NCI-H1436 treated with DMSO at 0.1 percent for 48 hours (cell line): Measurements from ENCODE around the gene RBM47.

Source experiments
- DNase-seq: peaks from one replicate; lab custom pipeline; 2025; lab: John Stamatoyannopoulos, UW

The RBM47 gene

DNA sequence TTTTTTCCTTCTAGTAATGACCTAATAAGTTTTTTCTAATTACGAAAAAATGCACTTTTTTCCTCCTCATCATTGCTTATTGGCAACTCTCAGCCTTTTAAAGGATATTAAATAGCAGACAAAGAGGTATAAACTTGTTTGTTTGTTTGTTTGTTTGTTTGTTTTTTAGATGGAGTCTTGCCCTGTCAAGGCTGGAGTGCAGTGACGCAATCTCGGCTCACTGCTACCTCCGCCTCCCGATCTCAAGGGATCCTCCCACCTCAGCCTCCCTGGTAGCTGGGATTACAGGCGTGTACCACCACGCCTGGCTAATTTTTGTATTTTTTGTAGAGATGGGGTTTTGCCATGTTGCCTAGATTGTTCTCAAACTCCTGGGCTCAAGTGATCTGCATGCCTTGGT lies 6.0 kb downstream of the RBM47 start:
- DNase-seq: no peak

DNA sequence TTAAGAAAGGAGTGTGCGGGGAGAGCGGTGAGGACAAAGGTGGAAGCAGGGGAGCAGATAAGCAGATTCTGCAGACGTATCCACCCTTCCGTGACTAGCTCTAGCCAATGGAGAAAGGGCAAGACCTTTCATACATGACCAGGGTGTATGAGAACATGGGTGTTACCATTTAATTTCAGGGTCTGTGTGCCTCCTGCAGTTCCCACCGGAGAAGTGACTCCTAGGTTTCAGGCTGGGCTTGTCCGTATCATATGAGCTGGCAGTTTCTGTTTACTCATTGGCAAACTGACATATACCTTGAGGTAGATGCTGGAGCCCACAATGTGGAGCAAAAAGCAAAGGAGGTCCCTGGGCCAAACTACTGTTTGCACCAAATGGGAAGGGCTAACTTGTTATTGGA lies 6.8 kb downstream of the RBM47 start:
- DNase-seq: no peak

DNA sequence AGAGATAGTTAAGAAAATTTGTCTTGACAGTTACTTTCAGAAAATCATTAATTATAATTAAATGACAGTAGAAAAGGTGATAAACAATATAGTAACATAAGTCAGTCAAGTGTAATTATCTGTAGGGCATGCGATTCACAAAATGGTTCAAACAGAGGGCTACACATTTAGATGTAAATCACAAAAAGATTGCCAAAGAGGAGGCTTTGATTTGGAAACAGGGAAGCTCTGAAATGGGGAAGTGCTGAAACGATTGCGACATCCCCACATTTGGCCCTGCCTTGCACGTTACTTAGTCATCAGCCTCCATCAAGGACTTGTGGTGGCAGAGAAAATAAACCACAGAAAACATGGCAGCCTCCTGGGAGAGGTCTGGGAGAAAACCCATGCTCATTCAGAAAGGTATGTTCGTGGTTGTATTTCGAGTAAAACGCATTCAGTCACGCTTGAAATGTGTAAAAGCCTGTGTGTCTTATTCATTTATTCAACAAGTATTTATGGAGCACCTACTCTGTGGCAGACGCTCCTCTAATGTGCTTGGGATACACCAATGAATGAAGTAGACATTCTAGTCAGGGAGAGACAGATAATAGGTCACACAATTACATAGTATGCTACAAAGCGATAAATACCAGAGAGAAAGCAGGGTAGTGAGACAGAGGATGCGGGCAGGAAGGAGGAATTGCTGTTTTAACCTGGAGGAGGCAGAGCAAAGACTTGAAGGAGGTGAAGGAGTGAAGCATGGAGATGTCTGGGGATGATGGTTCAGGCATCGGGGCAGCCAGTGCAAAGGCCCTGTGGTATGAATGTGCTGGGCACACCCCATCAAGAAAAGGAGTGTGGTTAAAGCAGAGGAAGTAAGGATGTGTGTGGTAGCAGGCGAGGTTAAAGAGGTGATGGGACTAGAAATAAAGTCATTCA lies 7.8 kb downstream of the RBM47 start:
- DNase-seq: peak; percentile 71

GRCh38 chr4:40621229-40621591 lies 8.5 kb downstream of the RBM47 start:
- no peak for DNase-seq

GRCh38 chr4:40619600-40619999 lies 10.1 kb downstream of the RBM47 start:
- no peak for DNase-seq

DNA sequence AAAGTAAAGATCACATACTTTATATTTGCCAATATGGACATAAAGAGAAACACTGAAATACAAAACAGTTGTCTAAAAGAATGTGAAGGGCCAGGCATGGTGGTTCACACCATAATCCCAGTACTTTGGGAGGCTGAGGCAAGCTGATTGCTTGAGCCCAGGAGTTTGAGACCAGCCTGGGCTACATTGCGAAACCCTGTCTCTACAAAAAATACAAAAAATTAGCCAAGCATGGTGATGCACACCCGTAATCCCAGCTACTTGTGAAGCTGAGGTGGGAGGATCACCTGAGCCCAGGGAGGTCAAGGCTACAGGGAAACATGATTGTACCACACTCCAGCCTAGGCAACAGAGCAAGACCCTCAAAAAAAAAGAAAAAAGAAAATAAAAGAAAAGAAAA lies 11.8 kb downstream of the RBM47 start:
- no peak for DNase-seq

DNA sequence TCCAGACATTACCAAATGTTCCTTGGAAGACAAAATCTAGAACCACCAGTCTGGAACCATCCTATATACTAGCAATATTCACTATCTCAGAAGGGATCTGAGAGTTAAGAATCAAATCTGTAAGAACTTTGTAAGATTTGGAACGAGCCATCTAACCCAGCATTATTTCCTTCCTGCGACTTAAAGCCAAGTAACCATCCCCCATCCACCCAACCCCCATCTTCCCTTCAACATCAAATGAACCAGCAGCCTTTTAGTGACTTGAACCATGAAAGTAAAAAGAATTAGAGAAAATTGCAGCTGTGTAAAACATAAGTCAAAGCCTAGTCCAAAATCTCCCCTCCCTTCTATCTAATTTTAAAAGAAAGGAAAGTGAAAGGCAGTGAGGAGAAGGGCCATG lies 15.6 kb downstream of the RBM47 start:
- DNase-seq: no peak

- DNase-seq: no peak
These were observed 16.2 kb downstream of the RBM47 start for GRCh38 chr4:40613456-40613855.

- DNase-seq: no peak
These were observed 16.8 kb downstream of the RBM47 start for GRCh38 chr4:40612831-40613230.

DNA sequence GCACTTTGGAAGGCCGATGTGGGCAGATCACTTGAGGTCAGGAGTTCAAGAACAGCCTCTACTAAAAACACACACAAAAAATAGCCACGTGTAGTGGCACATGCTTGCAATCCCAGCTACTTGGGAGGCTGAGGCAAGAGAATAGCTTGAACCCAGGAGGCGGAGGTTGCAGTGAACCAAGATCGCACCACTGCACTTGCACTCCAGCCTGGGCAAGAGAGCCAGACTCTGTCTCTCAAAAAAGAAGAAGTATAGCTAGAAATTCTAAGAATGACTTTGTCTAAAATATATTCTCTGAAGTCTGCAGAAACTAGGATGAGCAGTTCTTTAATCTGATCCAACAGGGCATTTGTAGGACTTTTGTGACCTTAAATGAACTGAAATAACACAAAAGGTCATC lies 17.4 kb downstream of the RBM47 start:
- DNase-seq: no peak

DNA sequence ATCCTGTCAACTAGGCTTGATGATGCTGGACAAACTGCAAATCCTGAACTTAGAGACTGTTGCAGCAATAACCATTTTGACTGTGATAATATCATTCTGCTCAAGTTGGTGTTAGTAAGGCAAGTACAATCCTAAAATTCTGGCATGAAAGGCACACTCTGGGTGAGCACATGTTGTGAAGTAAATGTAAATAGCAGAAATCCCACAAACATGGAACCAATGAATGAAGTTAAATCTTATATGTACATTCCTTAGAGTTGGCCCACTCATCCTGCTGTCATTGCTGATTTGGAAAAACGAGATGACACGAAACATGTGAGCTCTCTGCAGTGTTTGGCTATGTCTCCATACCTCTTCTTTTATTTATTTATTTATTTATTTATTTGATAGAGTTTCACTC lies 21.0 kb downstream of the RBM47 start:
- DNase-seq: no peak

DNA sequence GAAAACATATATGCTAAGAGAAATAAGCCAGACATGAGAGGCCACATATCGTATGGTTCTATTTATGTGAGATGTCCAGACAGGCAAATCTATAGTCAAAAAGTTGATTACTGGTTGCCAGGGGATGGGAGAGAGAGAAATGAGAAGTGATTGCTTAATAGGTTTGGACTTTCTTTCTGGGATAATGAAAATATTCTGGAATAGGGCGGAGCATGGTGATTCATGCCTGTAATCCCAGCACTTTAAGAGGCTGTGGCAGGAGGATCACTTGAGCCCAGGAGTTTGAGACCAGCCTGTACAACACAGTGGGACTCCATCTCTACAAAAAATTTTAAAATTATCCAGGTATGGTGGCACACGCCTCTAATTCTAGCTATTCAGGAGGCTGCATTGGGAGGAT lies 22.4 kb downstream of the RBM47 start:
- DNase-seq: no peak

- no peak for DNase-seq
These were observed 23.4 kb downstream of the RBM47 start for GRCh38 chr4:40606239-40606767.

DNA sequence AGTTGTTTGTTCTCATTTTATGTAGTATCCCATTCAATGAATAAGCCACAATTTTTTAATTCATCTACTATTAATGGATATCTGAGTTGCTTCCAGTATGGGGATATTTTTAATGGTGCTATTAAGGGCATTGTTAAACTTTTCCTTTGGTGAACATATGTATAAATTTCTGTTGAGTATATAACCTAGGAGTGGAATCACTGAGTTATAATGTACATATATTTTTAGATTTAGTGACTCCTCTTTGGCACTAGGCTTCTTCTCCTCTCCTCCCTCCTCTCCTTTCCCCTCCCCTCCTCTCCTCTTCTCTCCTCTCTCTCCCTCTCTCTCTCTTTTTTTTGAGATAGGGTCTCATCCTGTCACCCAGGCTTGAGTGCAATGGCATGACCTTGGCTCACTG lies 26.4 kb downstream of the RBM47 start:
- no peak for DNase-seq

DNA sequence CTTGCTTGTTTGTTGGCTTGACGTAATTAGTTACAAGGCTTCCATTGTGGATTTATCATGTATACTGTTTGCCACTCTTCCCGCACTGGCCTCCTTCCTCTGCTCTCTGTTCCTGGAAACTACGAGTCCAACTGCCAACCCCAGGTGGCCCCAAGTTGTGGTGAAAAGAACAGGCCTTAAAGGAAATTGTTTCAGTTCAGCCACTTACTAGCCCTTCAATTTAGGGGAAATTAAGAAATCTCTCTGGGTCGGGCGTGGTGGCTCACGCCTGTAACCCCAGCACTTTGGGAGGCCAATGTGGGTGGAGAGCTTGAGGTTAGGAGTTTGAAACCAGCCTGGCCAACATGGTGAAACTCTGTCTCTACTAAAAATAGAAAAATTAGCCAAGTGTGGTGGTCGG lies 28.0 kb downstream of the RBM47 start:
- DNase-seq: no peak

DNA sequence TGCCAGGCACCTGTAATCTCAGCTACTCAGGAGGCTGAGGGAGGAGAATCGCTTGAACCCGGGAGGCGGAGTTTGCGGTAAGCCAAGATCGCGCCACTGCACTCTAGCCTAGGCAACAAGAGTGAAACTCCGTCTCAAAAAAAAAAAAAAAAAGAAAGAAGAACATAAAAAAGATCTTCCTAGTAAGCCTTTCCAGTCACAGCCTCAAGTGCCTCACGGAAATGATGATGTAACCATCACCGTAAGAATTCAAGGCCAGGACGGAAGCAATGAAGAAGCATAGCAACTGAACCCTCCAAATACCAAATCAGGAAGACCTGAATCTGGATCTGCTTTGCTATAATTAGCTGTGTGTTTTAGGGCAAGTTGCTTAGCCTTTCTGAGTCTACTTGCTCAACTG lies 28.8 kb downstream of the RBM47 start:
- no peak for DNase-seq

GRCh38 chr4:40599431-40599830 lies 30.2 kb downstream of the RBM47 start:
- DNase-seq: no peak

- no peak for DNase-seq
These were observed 33.1 kb downstream of the RBM47 start for GRCh38 chr4:40596522-40596921.

DNA sequence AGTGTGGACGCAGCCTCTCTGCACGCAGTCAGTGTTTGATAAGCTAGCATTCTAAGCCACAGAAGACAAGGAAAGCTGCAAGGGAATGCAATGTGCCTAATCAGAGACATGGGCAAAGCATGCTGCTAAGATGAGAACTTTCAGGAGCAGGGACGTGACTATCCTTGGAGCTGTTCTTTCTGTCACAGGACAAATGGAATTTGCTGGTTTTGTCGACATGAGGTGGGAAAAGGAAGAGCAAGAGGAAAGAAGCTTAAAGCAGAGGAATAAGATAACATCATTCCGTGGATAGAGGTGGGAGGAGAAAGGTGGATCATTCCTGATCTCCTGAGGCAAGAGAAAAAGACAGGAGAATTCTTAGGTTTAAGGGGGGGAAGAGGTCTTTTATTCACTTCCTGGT lies 33.7 kb downstream of the RBM47 start:
- no peak for DNase-seq

GRCh38 chr4:40594261-40595178 lies 35.1 kb downstream of the RBM47 start:
- no peak for DNase-seq

DNA sequence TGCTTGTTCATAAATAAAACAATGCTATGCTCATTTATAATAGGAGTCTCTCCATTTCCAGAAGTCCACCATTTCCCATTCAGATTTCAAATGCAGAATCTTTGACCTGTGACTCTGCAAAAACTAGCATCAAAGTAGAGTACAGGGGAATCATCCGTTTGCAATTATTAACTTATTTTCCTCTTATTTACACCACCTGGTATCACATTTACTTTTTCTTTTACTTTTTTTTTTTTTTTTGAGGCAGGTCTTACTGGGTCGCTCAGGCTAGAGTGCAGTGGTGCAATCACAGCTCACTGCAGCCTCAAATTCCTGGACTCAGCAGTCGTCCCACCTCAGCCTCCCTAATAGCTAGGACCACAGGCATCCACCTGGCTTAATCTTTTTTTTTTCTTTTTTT lies 37.6 kb downstream of the RBM47 start:
- no peak for DNase-seq

- no peak for DNase-seq
These were observed 41.8 kb downstream of the RBM47 start for GRCh38 chr4:40587826-40588225.

DNA sequence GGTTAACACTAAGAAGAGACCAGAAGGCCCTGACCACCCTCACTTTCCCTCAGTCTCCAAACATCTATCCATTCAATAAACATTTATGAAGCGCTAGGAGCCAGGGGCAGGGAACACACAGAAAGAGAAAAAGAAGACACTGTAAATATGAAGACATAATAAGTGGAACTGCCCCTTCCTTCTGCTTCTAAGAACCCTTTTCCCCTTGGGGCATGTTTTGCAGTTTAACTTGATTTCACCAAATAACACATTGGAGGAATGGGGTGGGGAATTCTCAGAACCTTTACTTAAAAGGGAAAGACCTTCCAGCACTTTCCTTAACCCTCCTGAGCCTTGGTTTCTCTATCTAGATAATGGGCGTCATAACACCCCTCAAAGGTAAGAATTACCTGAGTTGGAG lies 42.3 kb downstream of the RBM47 start:
- no peak for DNase-seq
